Panc1 (cell line): Measurements from ENCODE around the gene OAS1. TPM values are rescaled to one million over a fixed set of nuclear protein-coding genes. Genes with fewer than 3 reads are reported as not detected.

ENCODE experiments used
- ATAC-seq: fragments of 200-7000 bp; cut with Tn5 transposase; 2 replicates; pipeline ENCODE4 v1.9.1; 2020; ENCODE audit warnings: mild to moderate bottlenecking, moderate library complexity
- BruUV-seq: library from RNA; stranded (reverse); fragments of 400-500 nt; replicated peaks from 2 replicates; lab custom pipeline; 2021; lab: Mats Ljungman, UMichigan
- CTCF ChIA-PET: fragments of 300-600 bp; sonication (Branson Sonifier 250); formaldehyde crosslinking; loops from one replicate; lab custom pipeline; 2022; ENCODE audit warnings: antibody characterized with exemption; lab: Charles Lee
- POLR2A ChIA-PET: fragments of 300-600 bp; sonication (Branson Sonifier 250); formaldehyde crosslinking; loops from one replicate; lab custom pipeline; 2022; ENCODE audit warnings: antibody characterized with exemption; lab: Charles Lee
- DNase-seq: peaks from one replicate; pipeline ENCODE4 v3.0.0-alpha.2; 2010; ENCODE audit warnings: low read depth, low spot score
- H3K27ac ChIP-seq: 2 replicates; pipeline ENCODE4 v1.5.1; 2011; ENCODE audit warnings: mild to moderate bottlenecking, low read length, inconsistent platforms
- H3K27me3 ChIP-seq: fragments of 200-500 bp; sonication (Bioruptor generic); 2 replicates; pipeline ENCODE4 v1.6.0; 2014; ENCODE audit warnings: low read length, inconsistent platforms; ENCODE audit not compliant: control insufficient read depth, insufficient read depth
- H3K36me3 ChIP-seq: fragments of 200-500 bp; sonication (Bioruptor generic); 2 replicates; pipeline ENCODE4 v1.5.1; 2014; ENCODE audit warnings: inconsistent platforms, mild to moderate bottlenecking, low read length, moderate library complexity; ENCODE audit not compliant: control insufficient read depth, insufficient read depth
- H3K4me1 ChIP-seq: 2 replicates; pipeline ENCODE4 v1.5.1; 2011; ENCODE audit warnings: inconsistent platforms, mild to moderate bottlenecking, low read length, moderate library complexity; ENCODE audit not compliant: control insufficient read depth, insufficient read depth
- H3K4me3 ChIP-seq, 2 experiments: 2 replicates each; pipeline ENCODE4 v1.5.1; 2011 to 2012; ENCODE audit warnings: low read depth in 2 of 2, low read length in 2 of 2, mild to moderate bottlenecking in 2 of 2, inconsistent platforms in 1 of 2, moderate library complexity in 1 of 2
- H3K9me3 ChIP-seq: fragments of 200-500 bp; sonication (Bioruptor generic); 2 replicates; pipeline ENCODE4 v1.5.1; 2014; ENCODE audit warnings: low read depth, mild to moderate bottlenecking, inconsistent platforms, low read length, moderate library complexity; ENCODE audit not compliant: control insufficient read depth, insufficient read depth
- CTCF ChIP-seq: fragments of 450-650 bp; IDR thresholded peaks from 2 replicates; pipeline ENCODE4 v1.5.1; 2017; ENCODE audit warnings: mild to moderate bottlenecking
- POLR2AphosphoS5 ChIP-seq: IDR thresholded peaks from 2 replicates; pipeline ENCODE4 v1.6.1; 2012; ENCODE audit warnings: mild to moderate bottlenecking, low read depth, low read length, moderate library complexity
- REST ChIP-seq, 2 experiments: IDR thresholded peaks; 2 replicates each; pipeline ENCODE4 v1.6.1; 2011 to 2012; ENCODE audit warnings: low read depth in 2 of 2, control low read depth in 1 of 2, low read length in 1 of 2, mild to moderate bottlenecking in 1 of 2, moderate library complexity in 1 of 2; ENCODE audit not compliant: insufficient read depth in 1 of 2
- SIN3A ChIP-seq: IDR thresholded peaks from 2 replicates; pipeline ENCODE4 v1.6.1; 2012; ENCODE audit warnings: low read depth, mild to moderate bottlenecking, low read length, moderate library complexity, borderline replicate concordance; ENCODE audit not compliant: insufficient read depth
- TCF7L2 ChIP-seq: IDR thresholded peaks from 2 replicates; pipeline ENCODE4 v1.6.1; 2011; ENCODE audit warnings: mild to moderate bottlenecking, low read depth, low read length, inconsistent platforms
- in situ Hi-C: cut with HindIII; loops from 2 replicates; pipeline ENCODE4 v1.10.0; 2016; ENCODE audit warnings: low sequenced_read_pairs, low pct_unique_long_range_greater_than_20kb
- intact Hi-C: fragments of 100-400 bp; cut with micrococcal nuclease; formaldehyde crosslinking; loops from one replicate; pipeline ENCODE4 v1.10.0; 2022; ENCODE audit not compliant: unreplicated experiment
- total RNA-seq: library from RNA; stranded (reverse); gene quantifications from one replicate; pipeline ENCODE4 v1.2.1, GENCODE V29; 2021; ENCODE audit not compliant: unreplicated experiment

OAS1 gene
- total RNA-seq, 1 experiment from 2014 or later = 4.5 TPM

- no peaks in the 10 kb centered on the region for H3K4me1 ChIP-seq
- peaks cover 25% of the 10 kb centered on the region for H3K27me3 ChIP-seq
- ATAC-seq = no peak
- DNase-seq = no peak
- no peak for TF ChIP-seq TCF7L2
- no peak for TF ChIP-seq SIN3A
- no peak for TF ChIP-seq REST (IDR thresholded peaks at IDR 0.05; ENCODE audit: insufficient read depth in 1 of 2, low read depth in 2 of 2, low read length in 1 of 2)
- no peak for TF ChIP-seq POLR2AphosphoS5
- TF ChIP-seq CTCF = no peak
- POLR2A ChIA-PET = no interaction called here
- BruUV-seq = no TSS peak
- intact Hi-C loops = no loop called here
- in situ Hi-C loops = no loop called here
- no peak overlapping the region for H3K4me3 ChIP-seq
- no peaks in the 10 kb centered on the region for H3K9me3 ChIP-seq
- CTCF ChIA-PET = no interaction called here
- no peaks in the 10 kb centered on the region for H3K36me3 ChIP-seq
- no peak overlapping the region for H3K27ac ChIP-seq
Measured at GRCh38 chr12:112869778-112870177, 37.0 kb upstream of the OAS1 start.

- no peak for DNase-seq
- ChIA-PET POLR2A (no interaction called here), CTCF (no interaction called here)
- Histone ChIP-seq H3K36me3 (no peaks in the 10 kb centered on the region), H3K27me3 (peaks cover 25% of the 10 kb centered on the region), H3K27ac (no peak overlapping the region), H3K4me1 (no peaks in the 10 kb centered on the region), H3K4me3 (no peak overlapping the region), H3K9me3 (no peaks in the 10 kb centered on the region)
- TF ChIP-seq SIN3A = no peak
- no peak for TF ChIP-seq CTCF
- no peak for TF ChIP-seq REST (IDR thresholded peaks at IDR 0.05; ENCODE audit: insufficient read depth in 1 of 2, low read depth in 2 of 2, low read length in 1 of 2)
- TF ChIP-seq TCF7L2 = no peak
- no peak for TF ChIP-seq POLR2AphosphoS5
- intact Hi-C loops (no loop called here), in situ Hi-C loops (no loop called here)
- ATAC-seq = no peak
- no TSS peak for BruUV-seq
Measured at GRCh38 chr12:112870267-112870980, 36.3 kb upstream of the OAS1 start.
